Measurements from ENCODE around the gene NDUFAF4. TPM values are rescaled to one million over a fixed set of nuclear protein-coding genes. Genes with fewer than 3 reads are reported as not detected.

NDUFAF4 gene
- total and polyA plus RNA-seq, 2 of the 13 experiments (the other 11 are each of a cell fraction or from before 2014, with no cell fraction given) = 41.3 to 59.7 TPM

- TF ChIP-seq ZBTB14 (CRISPR knock-in tag; IDR thresholded peaks at IDR 0.05) (no peak), E2F5 (CRISPR knock-in tag; conservative IDR thresholded peaks at IDR 0.05) (no peak), RFXANK (CRISPR knock-in tag; IDR thresholded peaks at IDR 0.05) (0 out of 2 replicates have a peak, but pooled peaks have one; percentile 33), CREBL2 (CRISPR knock-in tag; IDR thresholded peaks at IDR 0.05; ENCODE audit: borderline replicate concordance) (0 out of 2 replicates have a peak, but pooled peaks have one; percentile 35), ARNT (IDR thresholded peaks at IDR 0.05) (no peak), FOXK1 (CRISPR knock-in tag; IDR thresholded peaks at IDR 0.05; ENCODE audit: borderline replicate concordance, low read depth) (no peak; the same call in 1 of the 2 replicates), CENPX (CRISPR knock-in tag; IDR thresholded peaks at IDR 0.05) (no peak), ZNF441 (CRISPR knock-in tag; IDR thresholded peaks at IDR 0.05; ENCODE audit: borderline replicate concordance) (no peak), CREM (IDR thresholded peaks at IDR 0.05) (peak; percentile 38; the same call in 1 of the 2 replicates), CREM (CRISPR knock-in tag; IDR thresholded peaks at IDR 0.05) (no peak), ZNF232 (CRISPR knock-in tag; IDR thresholded peaks at IDR 0.05; ENCODE audit: borderline replicate concordance) (peak; percentile 47; the same call in 1 of the 2 replicates), BCL6 (CRISPR knock-in tag; IDR thresholded peaks at IDR 0.05) (peak; percentile 31; the same call in 1 of the 2 replicates), ZFP37 (CRISPR knock-in tag; IDR thresholded peaks at IDR 0.05; ENCODE audit: borderline replicate concordance) (no peak), KDM6A (CRISPR knock-in tag; IDR thresholded peaks at IDR 0.05; ENCODE audit: low read depth) (no peak), RCOR2 (CRISPR knock-in tag; IDR thresholded peaks at IDR 0.05) (no peak), ZNF276 (CRISPR knock-in tag; IDR thresholded peaks at IDR 0.05; ENCODE audit: low read depth) (0 out of 2 replicates have a peak, but pooled peaks have one; percentile 37)
- TF ChIP-seq, protein P1, sequence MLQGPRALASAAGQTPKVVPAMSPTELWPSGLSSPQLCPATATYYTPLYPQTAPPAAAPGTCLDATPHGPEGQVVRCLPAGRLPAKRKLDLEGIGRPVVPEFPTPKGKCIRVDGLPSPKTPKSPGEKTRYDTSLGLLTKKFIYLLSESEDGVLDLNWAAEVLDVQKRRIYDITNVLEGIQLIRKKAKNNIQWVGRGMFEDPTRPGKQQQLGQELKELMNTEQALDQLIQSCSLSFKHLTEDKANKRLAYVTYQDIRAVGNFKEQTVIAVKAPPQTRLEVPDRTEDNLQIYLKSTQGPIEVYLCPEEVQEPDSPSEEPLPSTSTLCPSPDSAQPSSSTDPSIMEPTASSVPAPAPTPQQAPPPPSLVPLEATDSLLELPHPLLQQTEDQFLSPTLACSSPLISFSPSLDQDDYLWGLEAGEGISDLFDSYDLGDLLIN (CRISPR knock-in tag; IDR thresholded peaks at IDR 0.05; ENCODE audit: borderline replicate concordance) = no peak
- TF ChIP-seq, protein P2, sequence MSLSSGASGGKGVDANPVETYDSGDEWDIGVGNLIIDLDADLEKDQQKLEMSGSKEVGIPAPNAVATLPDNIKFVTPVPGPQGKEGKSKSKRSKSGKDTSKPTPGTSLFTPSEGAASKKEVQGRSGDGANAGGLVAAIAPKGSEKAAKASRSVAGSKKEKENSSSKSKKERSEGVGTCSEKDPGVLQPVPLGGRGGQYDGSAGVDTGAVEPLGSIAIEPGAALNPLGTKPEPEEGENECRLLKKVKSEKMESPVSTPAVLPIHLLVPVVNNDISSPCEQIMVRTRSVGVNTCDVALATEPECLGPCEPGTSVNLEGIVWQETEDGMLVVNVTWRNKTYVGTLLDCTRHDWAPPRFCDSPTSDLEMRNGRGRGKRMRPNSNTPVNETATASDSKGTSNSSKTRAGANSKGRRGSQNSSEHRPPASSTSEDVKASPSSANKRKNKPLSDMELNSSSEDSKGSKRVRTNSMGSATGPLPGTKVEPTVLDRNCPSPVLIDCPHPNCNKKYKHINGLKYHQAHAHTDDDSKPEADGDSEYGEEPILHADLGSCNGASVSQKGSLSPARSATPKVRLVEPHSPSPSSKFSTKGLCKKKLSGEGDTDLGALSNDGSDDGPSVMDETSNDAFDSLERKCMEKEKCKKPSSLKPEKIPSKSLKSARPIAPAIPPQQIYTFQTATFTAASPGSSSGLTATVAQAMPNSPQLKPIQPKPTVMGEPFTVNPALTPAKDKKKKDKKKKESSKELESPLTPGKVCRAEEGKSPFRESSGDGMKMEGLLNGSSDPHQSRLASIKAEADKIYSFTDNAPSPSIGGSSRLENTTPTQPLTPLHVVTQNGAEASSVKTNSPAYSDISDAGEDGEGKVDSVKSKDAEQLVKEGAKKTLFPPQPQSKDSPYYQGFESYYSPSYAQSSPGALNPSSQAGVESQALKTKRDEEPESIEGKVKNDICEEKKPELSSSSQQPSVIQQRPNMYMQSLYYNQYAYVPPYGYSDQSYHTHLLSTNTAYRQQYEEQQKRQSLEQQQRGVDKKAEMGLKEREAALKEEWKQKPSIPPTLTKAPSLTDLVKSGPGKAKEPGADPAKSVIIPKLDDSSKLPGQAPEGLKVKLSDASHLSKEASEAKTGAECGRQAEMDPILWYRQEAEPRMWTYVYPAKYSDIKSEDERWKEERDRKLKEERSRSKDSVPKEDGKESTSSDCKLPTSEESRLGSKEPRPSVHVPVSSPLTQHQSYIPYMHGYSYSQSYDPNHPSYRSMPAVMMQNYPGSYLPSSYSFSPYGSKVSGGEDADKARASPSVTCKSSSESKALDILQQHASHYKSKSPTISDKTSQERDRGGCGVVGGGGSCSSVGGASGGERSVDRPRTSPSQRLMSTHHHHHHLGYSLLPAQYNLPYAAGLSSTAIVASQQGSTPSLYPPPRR (CRISPR knock-in tag; IDR thresholded peaks at IDR 0.05; ENCODE audit: borderline replicate concordance) = no peak
Observed at GRCh38 chr6:96897396-96898240, at the start of gene NDUFAF4 (continued).

All from HepG2 (cell line).